Left ventricle myocardium inferior (tissue), 1 donor: ENCODE data around the gene ASTN2. TPM values are rescaled to one million over a fixed set of nuclear protein-coding genes. Genes with fewer than 3 reads are reported as not detected.

Experiments used
- DNase-seq: peaks from one replicate; pipeline ENCODE4 v3.0.0-alpha.2; 2020
- H3K27ac ChIP-seq: fragments of 200-600 bp; replicated peaks from 2 replicates; pipeline ENCODE4 v1.8.0; 2021
- H3K27me3 ChIP-seq: fragments of 200-600 bp; 2 replicates; pipeline ENCODE4 v1.8.0; 2021; ENCODE audit warnings: low read depth
- H3K36me3 ChIP-seq: fragments of 200-600 bp; 2 replicates; pipeline ENCODE4 v1.8.0; 2021
- H3K4me1 ChIP-seq: fragments of 200-600 bp; 2 replicates; pipeline ENCODE4 v1.8.0; 2021
- H3K4me3 ChIP-seq: fragments of 200-600 bp; 2 replicates; pipeline ENCODE4 v1.8.0; 2021; ENCODE audit warnings: mild to moderate bottlenecking, moderate library complexity
- H3K9me3 ChIP-seq: fragments of 200-600 bp; replicated peaks from 2 replicates; pipeline ENCODE4 v1.8.0; 2021
- intact Hi-C: fragments of 100-400 bp; cut with micrococcal nuclease; formaldehyde crosslinking; loops from one replicate; pipeline ENCODE4 v1.11.0; 2022
- total RNA-seq: library from RNA; stranded (reverse); fragmentation: NEBNext Ultra II Directional; extraction: Animal tissue kit (Norgen Biotek cat#: 25700); gene quantifications from one replicate; pipeline ENCODE4 v1.2.1, GENCODE V29; 2021
- TF ChIP-seq, protein P1 (sequence below): fragments of 200-600 bp; IDR thresholded peaks from 2 replicates; pipeline ENCODE4 v1.8.0; 2021; ENCODE audit warnings: antibody characterized with exemption, mild to moderate bottlenecking, borderline replicate concordance
- donor health status: DM: no; HTN: yes; CAD: no; lungs with severe emphysema.

Gene ASTN2
- total RNA-seq, 1 donor from 2014 or later = 6.1 TPM

DNA sequence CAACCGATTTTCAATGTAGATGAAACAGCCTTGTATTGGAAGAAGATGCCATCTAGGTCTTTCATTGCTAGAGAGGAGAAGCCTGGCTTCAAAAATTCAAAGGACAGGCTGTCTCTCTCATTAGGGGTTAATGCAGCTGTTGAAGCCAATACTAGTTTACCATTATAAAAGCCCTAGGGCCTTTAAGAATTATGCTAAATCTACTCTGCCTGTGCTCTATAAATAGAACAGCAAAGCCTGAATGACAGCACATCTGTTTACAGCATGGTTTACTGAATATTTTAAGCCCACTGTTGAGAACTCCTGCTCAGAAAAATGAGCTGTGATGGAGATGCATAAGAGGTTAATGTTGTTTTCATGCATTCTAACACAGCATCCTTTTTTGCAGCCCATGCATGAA, 539.3 kb downstream of the ASTN2 start:
- H3K36me3 ChIP-seq = no peaks in the 10 kb centered on the region
- H3K4me3 ChIP-seq = no peak overlapping the region
- TF ChIP-seq, protein P1, sequence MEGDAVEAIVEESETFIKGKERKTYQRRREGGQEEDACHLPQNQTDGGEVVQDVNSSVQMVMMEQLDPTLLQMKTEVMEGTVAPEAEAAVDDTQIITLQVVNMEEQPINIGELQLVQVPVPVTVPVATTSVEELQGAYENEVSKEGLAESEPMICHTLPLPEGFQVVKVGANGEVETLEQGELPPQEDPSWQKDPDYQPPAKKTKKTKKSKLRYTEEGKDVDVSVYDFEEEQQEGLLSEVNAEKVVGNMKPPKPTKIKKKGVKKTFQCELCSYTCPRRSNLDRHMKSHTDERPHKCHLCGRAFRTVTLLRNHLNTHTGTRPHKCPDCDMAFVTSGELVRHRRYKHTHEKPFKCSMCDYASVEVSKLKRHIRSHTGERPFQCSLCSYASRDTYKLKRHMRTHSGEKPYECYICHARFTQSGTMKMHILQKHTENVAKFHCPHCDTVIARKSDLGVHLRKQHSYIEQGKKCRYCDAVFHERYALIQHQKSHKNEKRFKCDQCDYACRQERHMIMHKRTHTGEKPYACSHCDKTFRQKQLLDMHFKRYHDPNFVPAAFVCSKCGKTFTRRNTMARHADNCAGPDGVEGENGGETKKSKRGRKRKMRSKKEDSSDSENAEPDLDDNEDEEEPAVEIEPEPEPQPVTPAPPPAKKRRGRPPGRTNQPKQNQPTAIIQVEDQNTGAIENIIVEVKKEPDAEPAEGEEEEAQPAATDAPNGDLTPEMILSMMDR = no peak
- intact Hi-C loops = no loop called here
- H3K27me3 ChIP-seq = peaks cover 17% of the 10 kb centered on the region
- H3K4me1 ChIP-seq = no peaks in the 10 kb centered on the region
- peaks cover 43% of the 10 kb centered on the region for H3K9me3 ChIP-seq
- H3K27ac ChIP-seq = no peak overlapping the region
- no peak for DNase-seq

DNA sequence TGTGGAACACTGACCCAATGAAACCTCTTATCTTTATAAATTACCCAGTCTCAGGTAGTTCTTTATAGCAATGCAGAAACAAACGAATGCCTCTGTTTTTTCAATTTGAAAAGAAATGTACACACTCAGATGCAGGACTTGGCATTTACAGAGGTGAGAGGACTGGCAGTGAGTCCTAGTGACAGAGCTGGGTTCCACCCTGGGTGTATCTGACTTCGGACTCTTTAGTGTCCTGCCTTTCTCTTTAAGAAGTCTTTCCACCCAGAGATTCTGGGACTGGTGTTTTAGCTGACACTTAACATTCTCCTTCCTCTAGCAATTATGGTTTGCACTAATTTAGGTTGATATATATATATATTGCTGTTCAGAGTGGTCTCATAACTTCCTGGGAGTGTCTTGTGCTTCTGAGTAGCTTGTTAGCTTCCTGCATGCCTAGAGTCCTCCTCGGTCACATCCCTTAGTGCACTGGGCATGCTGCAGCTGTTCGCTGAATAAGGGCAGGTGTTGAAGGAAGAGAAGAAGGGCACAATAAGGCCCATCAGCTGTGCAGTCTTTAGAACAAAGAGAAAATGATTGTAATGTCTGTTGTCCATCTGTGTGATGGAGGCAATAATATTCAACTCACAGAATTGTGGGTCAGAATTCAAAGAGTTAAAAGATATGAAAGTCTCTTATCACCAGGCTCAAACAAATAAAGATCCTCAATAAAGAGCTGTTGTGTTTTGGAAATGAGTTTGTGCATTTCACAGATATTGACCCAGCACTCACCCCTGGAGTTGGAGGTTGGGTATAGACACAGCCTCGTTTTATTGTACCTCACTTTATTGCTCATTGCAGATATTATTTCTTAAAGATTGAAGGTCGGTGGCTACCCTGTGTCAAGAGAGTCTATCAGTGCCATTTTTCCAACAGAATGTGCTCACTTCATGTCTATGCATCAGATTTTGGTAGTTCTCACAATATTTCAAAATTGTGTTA, 540.6 kb downstream of the ASTN2 start:
- Histone ChIP-seq H3K36me3 (no peaks in the 10 kb centered on the region), H3K9me3 (peaks cover 43% of the 10 kb centered on the region), H3K4me1 (no peaks in the 10 kb centered on the region), H3K27ac (no peak overlapping the region), H3K4me3 (no peak overlapping the region), H3K27me3 (peaks cover 17% of the 10 kb centered on the region)
- no peak for DNase-seq
- intact Hi-C loops = no loop called here
- TF ChIP-seq, protein P1 = no peak

DNA sequence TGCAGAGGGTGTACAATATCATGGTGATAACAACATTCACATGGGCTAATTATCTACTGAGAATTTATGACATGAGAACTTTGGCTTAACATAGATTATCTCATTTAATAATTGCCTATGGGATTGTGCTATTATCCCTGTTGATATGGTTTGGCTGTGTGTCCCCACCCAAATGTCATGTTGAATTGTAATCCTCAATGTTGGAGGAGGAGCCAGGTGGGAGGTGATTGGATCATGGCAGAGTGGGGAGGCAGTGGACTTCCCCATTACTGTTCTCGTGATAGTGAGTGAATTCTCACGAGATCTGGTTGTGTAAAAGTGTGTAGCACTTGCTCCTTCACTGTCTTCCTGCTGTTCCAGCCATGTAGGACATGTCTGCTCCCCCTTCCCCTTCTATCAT, 541.4 kb downstream of the ASTN2 start:
- H3K36me3 ChIP-seq = no peaks in the 10 kb centered on the region
- H3K27ac ChIP-seq = no peak overlapping the region
- H3K9me3 ChIP-seq = peaks cover 37% of the 10 kb centered on the region
- TF ChIP-seq, protein P1 = no peak
- intact Hi-C loops = no loop called here
- no peak overlapping the region for H3K4me3 ChIP-seq
- DNase-seq = no peak
- H3K27me3 ChIP-seq = peaks cover 17% of the 10 kb centered on the region
- no peaks in the 10 kb centered on the region for H3K4me1 ChIP-seq

DNA sequence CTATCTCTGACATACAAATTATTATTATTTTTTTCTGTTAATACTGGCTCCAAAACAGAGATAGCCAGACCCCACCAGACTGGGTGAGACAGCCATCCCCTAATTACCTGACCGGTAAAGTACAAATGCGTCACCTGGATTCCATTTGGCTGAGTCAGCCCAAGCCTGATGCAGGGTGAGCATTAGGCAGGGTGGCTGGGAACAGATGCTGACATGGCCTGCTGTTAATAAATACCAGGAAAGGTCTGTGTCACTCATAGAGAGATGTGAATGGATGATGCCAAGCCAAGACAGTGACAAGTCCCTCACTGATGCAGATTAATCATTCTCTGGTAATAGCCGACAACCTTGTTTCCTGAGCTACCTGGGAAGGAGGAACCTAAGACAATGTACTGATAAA, 544.3 kb downstream of the ASTN2 start:
- TF ChIP-seq, protein P1 = no peak
- peaks cover 28% of the 10 kb centered on the region for H3K27me3 ChIP-seq
- DNase-seq = no peak
- no peaks in the 10 kb centered on the region for H3K4me1 ChIP-seq
- H3K4me3 ChIP-seq = no peak overlapping the region
- peaks cover 8% of the 10 kb centered on the region for H3K9me3 ChIP-seq
- intact Hi-C loops = no loop called here
- no peaks in the 10 kb centered on the region for H3K36me3 ChIP-seq
- no peak overlapping the region for H3K27ac ChIP-seq

DNA sequence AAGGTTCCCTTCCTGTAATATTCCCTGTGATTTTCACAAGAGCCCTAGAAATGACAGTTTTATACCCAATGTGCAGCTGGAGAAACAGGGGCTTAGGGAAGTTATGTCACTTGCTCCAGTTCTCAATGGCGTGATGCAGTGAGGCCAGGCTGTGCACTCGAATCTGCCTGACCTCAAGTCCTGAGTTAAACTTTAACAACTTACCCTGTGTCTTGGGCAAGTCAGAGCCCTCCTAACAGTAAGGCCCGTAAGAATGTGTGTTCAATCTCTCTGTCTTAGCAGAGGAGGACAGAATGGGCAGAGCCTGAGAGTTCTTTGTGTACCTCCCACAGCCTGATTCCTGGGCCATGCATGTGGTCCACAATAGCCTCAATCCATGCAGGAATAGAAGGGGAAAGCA, 546.7 kb downstream of the ASTN2 start:
- no peaks in the 10 kb centered on the region for H3K36me3 ChIP-seq
- TF ChIP-seq, protein P1 = no peak
- H3K27me3 ChIP-seq = peaks cover 39% of the 10 kb centered on the region
- intact Hi-C loops = no loop called here
- DNase-seq = no peak
- H3K4me3 ChIP-seq = no peak overlapping the region
- no peaks in the 10 kb centered on the region for H3K9me3 ChIP-seq
- H3K27ac ChIP-seq = no peak overlapping the region
- no peaks in the 10 kb centered on the region for H3K4me1 ChIP-seq
